Activated naive CD8-positive, alpha-beta T cell treated with anti-CD3 and anti-CD28 coated beads, Interleukin-2, amount 50 U/mL, for 24 hours (primary cell): Measurements from ENCODE around the gene PROSER3.

ENCODE experiments used
- ATAC-seq: fragments of 150-1000 bp; cut with Tn5 transposase; one replicate; pipeline ENCODE4 v1.10.0; 2021
- DNase-seq: peaks from one replicate; pipeline ENCODE4 v3.0.0; 2021
- H3K27ac Mint-ChIP-seq: one replicate; pipeline ENCODE4 v1.8.0; 2021; ENCODE audit warnings: mild to moderate bottlenecking, mixed read lengths
- H3K27me3 Mint-ChIP-seq: one replicate; pipeline ENCODE4 v1.8.0; 2021; ENCODE audit warnings: mixed read lengths
- H3K36me3 Mint-ChIP-seq: one replicate; pipeline ENCODE4 v1.8.0; 2021; ENCODE audit warnings: low read depth, mixed read lengths
- H3K4me1 Mint-ChIP-seq: one replicate; pipeline ENCODE4 v1.8.0; 2021; ENCODE audit warnings: mixed read lengths
- H3K4me3 Mint-ChIP-seq: one replicate; pipeline ENCODE4 v1.8.0; 2021; ENCODE audit warnings: mild to moderate bottlenecking, moderate library complexity, mixed read lengths
- H3K9me3 Mint-ChIP-seq: one replicate; pipeline ENCODE4 v1.8.0; 2021; ENCODE audit warnings: mixed read lengths

The PROSER3 gene

GRCh38 chr19:35757749-35758608 is at the start of gene PROSER3:
Gene PROSER3 (plus strand): TSS chr19:35758176. CDS start chr19:35758216, 40 bp downstream.
- Mint-ChIP-seq H3K4me3 (peak within 1 kb of the TSS; percentile 90), H3K27me3 (peaks cover 12% of the 10 kb centered on the region), H3K36me3 (peaks cover 17% of the 10 kb centered on the region), H3K27ac (peak within 1 kb of the TSS; percentile 97), H3K9me3 (no peaks in the 10 kb centered on the region), H3K4me1 (peaks cover 34% of the 10 kb centered on the region)
- peak; percentile 98 for DNase-seq
- ATAC-seq, result peak; percentile 99

- peak overlapping the region; percentile 27 for H3K27ac Mint-ChIP-seq
- H3K27me3 Mint-ChIP-seq, result no peaks in the 10 kb centered on the region
- H3K4me1 Mint-ChIP-seq, result peaks cover 44% of the 10 kb centered on the region
- peaks cover 4% of the 10 kb centered on the region for H3K9me3 Mint-ChIP-seq
- no peak overlapping the region for H3K4me3 Mint-ChIP-seq
- DNase-seq (no peak), ATAC-seq (no peak)
- H3K36me3 Mint-ChIP-seq, result peaks cover 4% of the 10 kb centered on the region
Observed at GRCh38 chr19:35708391-35708790, 49.6 kb upstream of the PROSER3 start.

GRCh38 chr19:35710784-35711723 is 46.9 kb upstream of the PROSER3 start:
- H3K4me1 Mint-ChIP-seq, result peaks cover 45% of the 10 kb centered on the region
- peak; percentile 62 for ATAC-seq
- H3K36me3 Mint-ChIP-seq, result peaks cover 31% of the 10 kb centered on the region
- peak; percentile 79 for DNase-seq
- no peaks in the 10 kb centered on the region for H3K27me3 Mint-ChIP-seq
- H3K9me3 Mint-ChIP-seq, result peaks cover 4% of the 10 kb centered on the region
- peak overlapping the region; percentile 54 for H3K4me3 Mint-ChIP-seq
- peak overlapping the region; percentile 100 for H3K27ac Mint-ChIP-seq

- H3K9me3 Mint-ChIP-seq, result peaks cover 4% of the 10 kb centered on the region
- H3K36me3 Mint-ChIP-seq, result peaks cover 42% of the 10 kb centered on the region
- peak overlapping the region; percentile 100 for H3K27ac Mint-ChIP-seq
- H3K4me1 Mint-ChIP-seq, result peaks cover 51% of the 10 kb centered on the region
- DNase-seq (peak; percentile 86), ATAC-seq (peak; percentile 22)
- H3K4me3 Mint-ChIP-seq, result peak overlapping the region; percentile 98
- H3K27me3 Mint-ChIP-seq, result no peaks in the 10 kb centered on the region
Observed at GRCh38 chr19:35712567-35713505, 45.1 kb upstream of the PROSER3 start.

GRCh38 chr19:35713506-35713850 is 44.5 kb upstream of the PROSER3 start:
- Mint-ChIP-seq H3K36me3 (peaks cover 43% of the 10 kb centered on the region), H3K27me3 (no peaks in the 10 kb centered on the region), H3K9me3 (peaks cover 4% of the 10 kb centered on the region), H3K27ac (peak overlapping the region; percentile 100), H3K4me1 (peaks cover 49% of the 10 kb centered on the region), H3K4me3 (peak overlapping the region; percentile 98)
- no peak for ATAC-seq
- no peak for DNase-seq

- ATAC-seq (no peak), DNase-seq (no peak)
- Mint-ChIP-seq H3K36me3 (peaks cover 47% of the 10 kb centered on the region), H3K4me3 (peak overlapping the region; percentile 98), H3K27ac (peak overlapping the region; percentile 100), H3K27me3 (no peaks in the 10 kb centered on the region), H3K9me3 (peaks cover 4% of the 10 kb centered on the region), H3K4me1 (peaks cover 50% of the 10 kb centered on the region)
Observed at GRCh38 chr19:35713904-35714495, 44.0 kb upstream of the PROSER3 start.

GRCh38 chr19:35714601-35715354 is 43.2 kb upstream of the PROSER3 start:
- Mint-ChIP-seq H3K4me1 (peaks cover 50% of the 10 kb centered on the region), H3K27ac (peak overlapping the region; percentile 100), H3K4me3 (peak overlapping the region; percentile 98), H3K9me3 (peaks cover 4% of the 10 kb centered on the region), H3K27me3 (no peaks in the 10 kb centered on the region), H3K36me3 (peaks cover 52% of the 10 kb centered on the region)
- DNase-seq (peak; percentile 47), ATAC-seq (no peak)

GRCh38 chr19:35715355-35715809 is 42.6 kb upstream of the PROSER3 start:
- no peak for ATAC-seq
- peak; percentile 22 for DNase-seq
- peak overlapping the region; percentile 98 for H3K4me3 Mint-ChIP-seq
- peaks cover 4% of the 10 kb centered on the region for H3K9me3 Mint-ChIP-seq
- peaks cover 50% of the 10 kb centered on the region for H3K4me1 Mint-ChIP-seq
- peak overlapping the region; percentile 100 for H3K27ac Mint-ChIP-seq
- peaks cover 55% of the 10 kb centered on the region for H3K36me3 Mint-ChIP-seq
- no peaks in the 10 kb centered on the region for H3K27me3 Mint-ChIP-seq

GRCh38 chr19:35715981-35716800 is 41.8 kb upstream of the PROSER3 start:
- peak overlapping the region; percentile 100 for H3K27ac Mint-ChIP-seq
- peak overlapping the region; percentile 98 for H3K4me3 Mint-ChIP-seq
- peaks cover 4% of the 10 kb centered on the region for H3K9me3 Mint-ChIP-seq
- H3K27me3 Mint-ChIP-seq, result no peaks in the 10 kb centered on the region
- H3K4me1 Mint-ChIP-seq, result peaks cover 42% of the 10 kb centered on the region
- ATAC-seq (no peak), DNase-seq (peak; percentile 42)
- peaks cover 55% of the 10 kb centered on the region for H3K36me3 Mint-ChIP-seq

GRCh38 chr19:35716801-35717664 is 40.9 kb upstream of the PROSER3 start:
- peaks cover 56% of the 10 kb centered on the region for H3K36me3 Mint-ChIP-seq
- no peaks in the 10 kb centered on the region for H3K9me3 Mint-ChIP-seq
- peak overlapping the region; percentile 100 for H3K27ac Mint-ChIP-seq
- H3K27me3 Mint-ChIP-seq, result no peaks in the 10 kb centered on the region
- peak; percentile 61 for ATAC-seq
- peaks cover 36% of the 10 kb centered on the region for H3K4me1 Mint-ChIP-seq
- DNase-seq, result peak; percentile 88
- H3K4me3 Mint-ChIP-seq, result peak overlapping the region; percentile 98

GRCh38 chr19:35717665-35718344 is 40.2 kb upstream of the PROSER3 start, which contains the start of gene KMT2B:
Gene KMT2B (plus strand): TSS chr19:35718003. CDS start chr19:35718019, 16 bp downstream.
- H3K4me1 Mint-ChIP-seq, result peaks cover 30% of the 10 kb centered on the region

More at GRCh38 chr19:35717665-35718344, 40.2 kb upstream of the PROSER3 start, which contains the start of gene KMT2B:
- ATAC-seq (peak; percentile 47), DNase-seq (peak; percentile 94)
- Mint-ChIP-seq H3K4me3 (peak within 1 kb of the TSS; percentile 98), H3K36me3 (peaks cover 62% of the 10 kb centered on the region), H3K27ac (peak within 1 kb of the TSS; percentile 100), H3K27me3 (no peaks in the 10 kb centered on the region), H3K9me3 (no peaks in the 10 kb centered on the region)
